H1 (cell line): Measurements from ENCODE around the gene KRTAP21-2. TPM values are rescaled to one million over a fixed set of nuclear protein-coding genes. Genes with fewer than 3 reads are reported as not detected.

Experiments
- CTCF ChIA-PET: fragments of 300-600 bp; sonication (Branson Sonifier 250); formaldehyde crosslinking; loops from one replicate; lab custom pipeline; 2021; ENCODE audit not compliant: partially characterized antibody; lab: Charles Lee
- POLR2A ChIA-PET: fragments of 300-600 bp; sonication (Branson Sonifier 250); formaldehyde crosslinking; loops from one replicate; lab custom pipeline; 2021; ENCODE audit warnings: inconsistent platforms; ENCODE audit not compliant: partially characterized antibody; lab: Charles Lee
- DNase-seq, 2 experiments: peaks; one replicate each; pipeline versions ENCODE4 v3.0.0 to v3.0.0-alpha.2; 2010 to 2022; ENCODE audit warnings: low spot score in 2 of 2, low read depth in 1 of 2, mixed read lengths in 1 of 2
- FAIRE-seq: peaks from 2 replicates; lab custom pipeline; 2011; peaks lifted over from hg19 to GRCh38; lab: Jason Lieb, UNC
- H2AFZ ChIP-seq: 2 replicates; pipeline ENCODE4 v1.8.1; 2012; ENCODE audit warnings: low read length, inconsistent platforms
- H2AK5ac ChIP-seq: 2 replicates; pipeline ENCODE4 v1.6.1; 2013; ENCODE audit warnings: low read depth, low read length
- H2BK120ac ChIP-seq: replicated peaks from 2 replicates; pipeline ENCODE3; 2013; ENCODE audit warnings: low read depth, low read length, inconsistent platforms
- H2BK12ac ChIP-seq: 2 replicates; pipeline ENCODE4 v1.6.1; 2013; ENCODE audit warnings: low read depth, low read length
- H2BK15ac ChIP-seq: 2 replicates; pipeline ENCODE4 v1.6.1; 2013; ENCODE audit warnings: low read length
- H2BK20ac ChIP-seq: 2 replicates; pipeline ENCODE4 v1.6.1; 2013; ENCODE audit warnings: low read length
- H2BK5ac ChIP-seq: 2 replicates; pipeline ENCODE4 v1.6.1; 2013; ENCODE audit warnings: low read depth, low read length
- H3K14ac ChIP-seq: 2 replicates; pipeline ENCODE4 v1.6.1; 2013; ENCODE audit warnings: inconsistent platforms; ENCODE audit not compliant: insufficient read length
- H3K18ac ChIP-seq: 2 replicates; pipeline ENCODE4 v1.6.1; 2013; ENCODE audit warnings: low read length; ENCODE audit errors: extremely low read depth
- H3K23ac ChIP-seq: 2 replicates; pipeline ENCODE4 v1.6.1; 2013; ENCODE audit warnings: inconsistent platforms; ENCODE audit not compliant: insufficient read length
- H3K23me2 ChIP-seq: 2 replicates; pipeline ENCODE4 v1.6.1; 2013; ENCODE audit warnings: low read depth, low read length
- H3K27ac ChIP-seq: 2 replicates; pipeline ENCODE4 v1.6.1; 2011; ENCODE audit warnings: low read depth, low read length, inconsistent platforms
- H3K27me3 ChIP-seq, 4 experiments: replicated peaks in 1 of 4; 1 replicate in 1 of 4; 2 replicates in 3 of 4; pipeline versions ENCODE4 v1.6.1 to v1.8.1; 2011 to 2013; ENCODE audit warnings: low read length in 3 of 4, mild to moderate bottlenecking in 3 of 4, inconsistent platforms in 2 of 4, mixed read lengths in 2 of 4, moderate library complexity in 1 of 4; ENCODE audit not compliant: control insufficient read depth in 3 of 4, insufficient read depth in 3 of 4; ENCODE audit errors: extremely low read depth in 1 of 4
- H3K36me3 ChIP-seq, 4 experiments: 2 replicates each; pipeline versions ENCODE4 v1.6.1 to v1.8.1; 2011 to 2013; ENCODE audit warnings: mild to moderate bottlenecking in 4 of 4, low read length in 3 of 4, moderate library complexity in 2 of 4, control low read depth in 1 of 4, inconsistent platforms in 1 of 4; ENCODE audit not compliant: insufficient read depth in 4 of 4, control insufficient read depth in 2 of 4
- H3K4ac ChIP-seq: replicated peaks from 2 replicates; pipeline ENCODE3; 2013; ENCODE audit warnings: low read length, low read depth, mixed read lengths, inconsistent platforms; ENCODE audit not compliant: insufficient read length
- H3K4me1 ChIP-seq, 4 experiments: replicated peaks in 1 of 4; 1 replicate in 1 of 4; 2 replicates in 3 of 4; pipeline versions ENCODE4 v1.6.1 to v1.8.1; 2011 to 2013; ENCODE audit warnings: low read length in 3 of 4, inconsistent platforms in 2 of 4, mixed read lengths in 1 of 4; ENCODE audit not compliant: insufficient read depth in 4 of 4, control insufficient read depth in 3 of 4
- H3K4me2 ChIP-seq, 2 experiments: 2 replicates each; pipeline versions ENCODE4 v1.6.1 to v1.8.1; 2011 to 2013; ENCODE audit warnings: low read depth in 2 of 2, low read length in 2 of 2, control low read depth in 1 of 2, inconsistent platforms in 1 of 2, mild to moderate bottlenecking in 1 of 2; ENCODE audit not compliant: insufficient read depth in 1 of 2
- H3K4me3 ChIP-seq, 4 experiments: fragments of 200-600, 300-600 bp in 1 of 4; sonication (generic), shearing (Covaris generic), sonication (Bioruptor Twin) in 1 of 4; 2 replicates each; pipeline versions ENCODE4 v1.5.1 to v1.8.1; 2011 to 2016; ENCODE audit warnings: low read length in 4 of 4, low read depth in 3 of 4, control low read depth in 2 of 4, inconsistent platforms in 2 of 4, mild to moderate bottlenecking in 2 of 4, mixed read lengths in 1 of 4, moderate library complexity in 1 of 4; ENCODE audit not compliant: insufficient read depth in 2 of 4; ENCODE audit errors: extremely low read depth in 1 of 4
- H3K56ac ChIP-seq: replicated peaks from 2 replicates; pipeline ENCODE3; 2013; ENCODE audit warnings: low read depth, mild to moderate bottlenecking, mixed read lengths, low read length, inconsistent platforms; ENCODE audit not compliant: insufficient read length
- H3K79me1 ChIP-seq: 2 replicates; pipeline ENCODE4 v1.6.1; 2013; ENCODE audit warnings: low read depth, low read length, control low read depth
- H3K79me2 ChIP-seq, 2 experiments: 2 replicates each; pipeline versions ENCODE4 v1.6.1 to v1.8.1; 2012 to 2013; ENCODE audit warnings: low read length in 2 of 2, mild to moderate bottlenecking in 2 of 2, inconsistent platforms in 1 of 2; ENCODE audit not compliant: insufficient read depth in 2 of 2, control insufficient read depth in 1 of 2
- H3K9ac ChIP-seq, 4 experiments: replicated peaks in 1 of 4; 1 replicate in 1 of 4; 2 replicates in 3 of 4; pipeline versions ENCODE4 v1.6.1 to v1.8.1; 2011 to 2013; ENCODE audit warnings: low read depth in 3 of 4, low read length in 3 of 4, control low read depth in 2 of 4, mild to moderate bottlenecking in 2 of 4, moderate library complexity in 2 of 4, inconsistent platforms in 1 of 4; ENCODE audit errors: extremely low read depth in 1 of 4
- H3K9me3 ChIP-seq, 2 experiments: 2 replicates each; pipeline versions ENCODE4 v1.6.1 to v1.8.1; 2012 to 2013; ENCODE audit warnings: mild to moderate bottlenecking in 2 of 2, moderate library complexity in 2 of 2, control low read depth in 1 of 2, inconsistent platforms in 1 of 2, low read depth in 1 of 2, low read length in 1 of 2, mixed read lengths in 1 of 2; ENCODE audit not compliant: insufficient read depth in 2 of 2
- H4K20me1 ChIP-seq, 2 experiments: replicated peaks in 1 of 2; 2 replicates each; pipeline versions ENCODE3 to v1.8.1; 2011 to 2013; ENCODE audit warnings: inconsistent platforms in 2 of 2, low read length in 2 of 2, mild to moderate bottlenecking in 1 of 2; ENCODE audit not compliant: insufficient read depth in 2 of 2, control insufficient read depth in 1 of 2
- H4K5ac ChIP-seq: 2 replicates; pipeline ENCODE4 v1.6.1; 2013; ENCODE audit warnings: low read length, low read depth, mixed read lengths, inconsistent platforms; ENCODE audit not compliant: insufficient read length
- H4K8ac ChIP-seq: 2 replicates; pipeline ENCODE4 v1.8.0; 2013; ENCODE audit warnings: mild to moderate bottlenecking, moderate library complexity, low read length, inconsistent platforms; ENCODE audit not compliant: insufficient read depth; ENCODE audit errors: extremely low read depth
- H4K91ac ChIP-seq: replicated peaks from 2 replicates; pipeline ENCODE3; 2013; ENCODE audit warnings: low read length, mixed read lengths, inconsistent platforms; ENCODE audit not compliant: insufficient read length
- ASH2L ChIP-seq: fragments of 200-600, 300-600 bp; sonication (generic); IDR thresholded peaks from one replicate; pipeline ENCODE4 v1.7.1; 2017; ENCODE audit warnings: low read length
- ATF3 ChIP-seq: IDR thresholded peaks from 2 replicates; pipeline ENCODE4 v1.6.1; 2011; ENCODE audit warnings: low read depth, mild to moderate bottlenecking, low read length; ENCODE audit not compliant: insufficient read depth
- CBX5 ChIP-seq: fragments of 300-800, 300-1000 bp; sonication (generic); IDR thresholded peaks from 2 replicates; pipeline ENCODE4 v1.7.1; 2016; ENCODE audit warnings: antibody characterized with exemption, low read length, low read depth
- E2F6 ChIP-seq: IDR thresholded peaks from 2 replicates; pipeline ENCODE4 v1.6.1; 2012; ENCODE audit warnings: inconsistent platforms
- GABPA ChIP-seq: IDR thresholded peaks from 2 replicates; pipeline ENCODE4 v1.6.1; 2011; ENCODE audit warnings: mild to moderate bottlenecking, low read length, moderate library complexity, borderline replicate concordance; ENCODE audit not compliant: insufficient read depth
- JUND ChIP-seq: IDR thresholded peaks from 2 replicates; pipeline ENCODE4 v1.6.1; 2011; ENCODE audit warnings: mild to moderate bottlenecking, improper control_type of control experiment, low read length
- RFX5 ChIP-seq: IDR thresholded peaks from 2 replicates; pipeline ENCODE4 v1.6.1; 2011; ENCODE audit warnings: low read depth, low read length, improper control_type of control experiment, borderline replicate concordance
- SIX5 ChIP-seq: IDR thresholded peaks from 2 replicates; pipeline ENCODE4 v1.6.1; 2011; ENCODE audit warnings: mild to moderate bottlenecking, low read depth, low read length
- WGBS, 2 experiments: shearing (Covaris generic) in 1 of 2; methylation state at CpG; one replicate each; pipeline versions ENCODE4 v1.1.6 to v1.1.7; 2013 to 2015; ENCODE audit warnings: low lambda C conversion rate in 2 of 2, mixed read lengths in 2 of 2, inconsistent platforms in 1 of 2, low coverage in 1 of 2, missing lambda C conversion rate in 1 of 2; ENCODE audit not compliant: insufficient replicate concordance in 2 of 2, insufficient coverage in 1 of 2, insufficient read length in 1 of 2; ENCODE audit errors: extremely low coverage in 1 of 2, missing lambda C conversion rate in 1 of 2; 5-methylcytosine and 5-hydroxymethylcytosine counted together
- polyA plus RNA-seq, 7 experiments: library from polyadenylated mRNA; depleted of rRNA in 3 of 7; stranded (reverse) in 5 of 7; unstranded in 2 of 7; fragments of >200 nt in 5 of 7; fragments of 200-250 nt in 2 of 7; gene quantifications; 1 replicate in 5 of 7; 2 replicates in 1 of 7; 4 replicates in 1 of 7; pipeline versions ENCODE4 v1.2.1 to v1.2.3, GENCODE V29; 2011 to 2013; ENCODE audit warnings: missing spikeins in 2 of 7, mixed read lengths in 2 of 7
- total RNA-seq: library from RNA; stranded (reverse); fragmentation: NEBNext Ultra II Directional; extraction: Animal tissue kit (Norgen Biotek cat#: 25700); gene quantifications from 2 replicates; pipeline ENCODE4 v1.2.1, GENCODE V29; 2021

Gene KRTAP21-2
- total and polyA plus RNA-seq, 2 of the 8 experiments (the other 6 are each of a cell fraction or from before 2014, with no cell fraction given) = not detected

GRCh38 chr21:30793581-30794314 lies 46.7 kb upstream of the KRTAP21-2 start:
- Histone ChIP-seq H2BK20ac (no peak overlapping the region), H3K4me2 (no peak overlapping the region), H3K79me2 (no peaks in the 10 kb centered on the region), H2BK15ac (no peak overlapping the region), H3K36me3 (no peaks in the 10 kb centered on the region), H2BK12ac (no peak overlapping the region), H3K56ac (no peak overlapping the region), H3K9ac (no peak overlapping the region), H3K4me3 (no peak overlapping the region), H2AK5ac (no peak overlapping the region), H4K20me1 (no peaks in the 10 kb centered on the region), H2BK5ac (no peak overlapping the region), H3K4ac (no peak overlapping the region), H3K27ac (no peak overlapping the region), H3K23ac (no peak overlapping the region), H3K18ac (no peak overlapping the region), H2AFZ (no peak overlapping the region), H3K14ac (no peak overlapping the region), H2BK120ac (no peak overlapping the region), H3K27me3 (no peaks in the 10 kb centered on the region), H3K4me1 (no peaks in the 10 kb centered on the region), H3K23me2 (no peaks in the 10 kb centered on the region), H4K91ac (no peak overlapping the region), H3K79me1 (no peaks in the 10 kb centered on the region), H3K9me3 (no peaks in the 10 kb centered on the region), H4K5ac (no peak overlapping the region), H4K8ac (no peak overlapping the region)
- no peak for DNase-seq
- ChIA-PET POLR2A (interaction anchor here (1.0 kb wide), 1 partner anchor 225 kb away, joined by 3 read pairs; no protein-coding TSS in a partner anchor), CTCF (interaction anchor here (1.0 to 1.6 kb wide), 2 partner anchors 13 to 40 kb away, joined by 5 read pairs; no protein-coding TSS in a partner anchor)
- no peak for TF ChIP-seq RFX5
- no peak for TF ChIP-seq CBX5
- no peak for TF ChIP-seq JUND
- no peak for TF ChIP-seq E2F6
- no peak for TF ChIP-seq ASH2L
- no peak for TF ChIP-seq SIX5
- TF ChIP-seq ATF3 = no peak
- TF ChIP-seq GABPA = no peak
- no peak for FAIRE-seq
- WGBS, 2 experiments = 66% methylated on average over 2 of the region's 2 CpGs; no CpG with 5 or more reads in 1 of the 2 experiments
